Smooth muscle cell of bladder (primary cell): Measurements from ENCODE around the gene CCR3. TPM values are rescaled to one million over a fixed set of nuclear protein-coding genes. Genes with fewer than 3 reads are reported as not detected.

Source experiments
- total RNA-seq: library from RNA; depleted of rRNA; stranded (reverse); fragments of >200 nt; gene quantifications from 2 replicates; pipeline ENCODE4 v1.2.3, GENCODE V29; 2014

CCR3 gene
- total RNA-seq: 0.09 TPM in 1 of 2 replicates, not detected in the other

DNA sequence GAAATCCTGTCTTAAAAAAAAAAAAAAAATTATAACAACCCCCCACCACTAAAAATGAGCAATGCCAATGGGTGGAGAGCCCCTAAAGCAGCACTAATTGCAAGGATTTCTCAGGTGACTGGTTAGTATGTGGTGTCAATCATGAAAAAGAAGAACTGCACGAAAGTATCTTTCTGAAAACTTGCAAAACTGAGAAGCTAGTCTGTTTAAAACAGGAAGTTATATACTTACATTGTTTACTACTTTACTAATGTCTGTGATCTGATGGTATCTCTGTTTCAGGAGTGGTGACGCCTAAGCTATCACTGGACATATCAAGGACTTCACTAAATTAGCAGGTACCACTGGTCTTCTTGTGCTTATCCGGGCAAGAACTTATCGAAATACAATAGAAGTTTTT, at the start of gene CCR3:
Gene CCR3 (plus strand): TSS at position 341 of the 400 bp plus-strand sequence. CDS start 22,699 bp downstream, outside the sequence.

GRCh38 chr3:46208167-46208704, 34.0 kb upstream of the CCR3 start, which contains the start of gene CCR1:
Gene CCR1, minus strand, starts transcription at chr3:46208313. Its CDS starts 4,000 bp downstream, at chr3:46204313.

Other genes with a start within 250 kb of the CCR3 start
- gene FYCO1, start 246.6 kb upstream of the CCR3 start, total RNA-seq: 47.5 and 57.2 TPM in 2 replicates
- gene XCR1, start 215.0 kb upstream of the CCR3 start, total RNA-seq: under 0.01 TPM in 2 replicates
- 0.57 and 1.3 TPM in 2 replicates for gene CCR1, start 34.1 kb upstream of the CCR3 start, total RNA-seq
- gene CCR2, start 111.7 kb downstream of the CCR3 start, total RNA-seq: not detected in 2 replicates
- not detected in 2 replicates for gene CCR5, start 128.5 kb downstream of the CCR3 start, total RNA-seq
- gene CCRL2, start 164.8 kb downstream of the CCR3 start, total RNA-seq: under 0.01 and 0.09 TPM in 2 replicates
- gene LTF, start 222.4 kb downstream of the CCR3 start, total RNA-seq: 0.14 TPM in 1 of 2 replicates, not detected in the other